Measurements from ENCODE around the gene CAPS. TPM values are rescaled to one million over a fixed set of nuclear protein-coding genes. Genes with fewer than 3 reads are reported as not detected.

Gene CAPS
- total and polyA plus RNA-seq, 2 experiments from 2014 or later: 15.5 to 17.8 TPM

DNA sequence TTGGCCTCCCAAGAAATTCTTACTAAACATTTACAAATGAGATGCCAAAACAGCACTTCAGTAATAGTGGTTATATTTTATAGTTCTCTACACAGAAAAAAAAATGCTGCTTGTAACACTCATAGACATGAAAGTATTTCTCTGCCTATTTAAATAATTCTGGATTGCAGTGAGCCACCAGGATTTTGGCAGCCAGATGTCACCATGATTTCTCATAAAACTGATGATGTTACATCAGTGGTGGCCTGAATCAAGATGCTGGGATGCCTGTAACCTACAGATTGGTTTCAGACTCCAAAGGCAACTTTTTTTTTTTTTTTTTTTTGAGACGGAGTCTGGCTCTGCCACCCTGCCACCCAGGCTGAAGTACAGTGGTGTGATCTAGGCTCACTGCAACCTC, 2.7 kb upstream of the CAPS start:
- Histone ChIP-seq H3K9me2 (replicated peaks; ENCODE audit: insufficient read depth) (no peaks in the 10 kb centered on the region), H3K27me3 (no peaks in the 10 kb centered on the region), H3K4me1 (ENCODE audit: insufficient read depth) (peaks cover 28% of the 10 kb centered on the region), H3K27ac (no peak overlapping the region), H4K20me1 (ENCODE audit: insufficient read depth, poor library complexity, severe bottlenecking) (no peaks in the 10 kb centered on the region), H3K4me2 (no peak overlapping the region), H3K4me3 (no peak overlapping the region), H3K9me3 (ENCODE audit: low read depth) (no peaks in the 10 kb centered on the region), H3K36me3 (replicated peaks; ENCODE audit: insufficient read depth, low read depth) (no peaks in the 10 kb centered on the region), H3K79me2 (peaks cover under 1% of the 10 kb centered on the region), H2AFZ (no peak overlapping the region)
- DNase-seq (ENCODE audit: low spot score): no peak
- 100% methylated on average over 1 of the region's 1 CpG for WGBS (ENCODE audit: low lambda C conversion rate, missing lambda C conversion rate)
- TF ChIP-seq EZH2 (IDR thresholded peaks at IDR 0.05; ENCODE audit: borderline replicate concordance) (no peak), EZH2phosphoT487 (IDR thresholded peaks at IDR 0.05; ENCODE audit: low read depth, severe bottlenecking, unreplicated experiment) (no peak)
- TF ChIP-seq, protein P1, sequence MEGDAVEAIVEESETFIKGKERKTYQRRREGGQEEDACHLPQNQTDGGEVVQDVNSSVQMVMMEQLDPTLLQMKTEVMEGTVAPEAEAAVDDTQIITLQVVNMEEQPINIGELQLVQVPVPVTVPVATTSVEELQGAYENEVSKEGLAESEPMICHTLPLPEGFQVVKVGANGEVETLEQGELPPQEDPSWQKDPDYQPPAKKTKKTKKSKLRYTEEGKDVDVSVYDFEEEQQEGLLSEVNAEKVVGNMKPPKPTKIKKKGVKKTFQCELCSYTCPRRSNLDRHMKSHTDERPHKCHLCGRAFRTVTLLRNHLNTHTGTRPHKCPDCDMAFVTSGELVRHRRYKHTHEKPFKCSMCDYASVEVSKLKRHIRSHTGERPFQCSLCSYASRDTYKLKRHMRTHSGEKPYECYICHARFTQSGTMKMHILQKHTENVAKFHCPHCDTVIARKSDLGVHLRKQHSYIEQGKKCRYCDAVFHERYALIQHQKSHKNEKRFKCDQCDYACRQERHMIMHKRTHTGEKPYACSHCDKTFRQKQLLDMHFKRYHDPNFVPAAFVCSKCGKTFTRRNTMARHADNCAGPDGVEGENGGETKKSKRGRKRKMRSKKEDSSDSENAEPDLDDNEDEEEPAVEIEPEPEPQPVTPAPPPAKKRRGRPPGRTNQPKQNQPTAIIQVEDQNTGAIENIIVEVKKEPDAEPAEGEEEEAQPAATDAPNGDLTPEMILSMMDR (IDR thresholded peaks at IDR 0.05; ENCODE audit: poor library complexity): no peak

DNA sequence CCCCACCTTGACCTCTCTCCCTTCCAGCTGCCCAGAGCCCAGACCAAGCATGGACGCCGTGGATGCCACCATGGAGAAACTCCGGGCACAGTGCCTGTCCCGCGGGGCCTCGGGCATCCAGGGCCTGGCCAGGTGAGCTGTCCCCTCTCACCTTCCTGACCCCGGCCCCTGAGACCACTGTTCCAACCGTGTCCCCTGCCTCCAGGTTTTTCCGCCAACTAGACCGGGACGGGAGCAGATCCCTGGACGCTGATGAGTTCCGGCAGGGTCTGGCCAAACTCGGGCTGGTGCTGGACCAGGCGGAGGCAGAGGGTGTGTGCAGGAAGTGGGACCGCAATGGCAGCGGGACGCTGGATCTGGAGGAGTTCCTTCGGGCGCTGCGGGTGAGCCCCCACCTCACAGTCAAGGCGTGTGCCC, 312 bp downstream of the CAPS start:
- no peaks in the 10 kb centered on the region for H3K9me3 ChIP-seq (ENCODE audit: low read depth)
- no peak for DNase-seq (ENCODE audit: low spot score)
- no peaks in the 10 kb centered on the region for H3K9me2 ChIP-seq (replicated peaks; ENCODE audit: insufficient read depth)
- peak overlapping the region; percentile 73 for H3K4me2 ChIP-seq
- no peak for TF ChIP-seq EZH2 (IDR thresholded peaks at IDR 0.05; ENCODE audit: borderline replicate concordance)
- no peak for TF ChIP-seq EZH2phosphoT487 (IDR thresholded peaks at IDR 0.05; ENCODE audit: low read depth, severe bottlenecking, unreplicated experiment)
- TF ChIP-seq, protein P1 (IDR thresholded peaks at IDR 0.05; ENCODE audit: poor library complexity): no peak
- H4K20me1 ChIP-seq (ENCODE audit: insufficient read depth, poor library complexity, severe bottlenecking): no peaks in the 10 kb centered on the region
- H3K27ac ChIP-seq: peak overlapping the region; percentile 90
- H3K27me3 ChIP-seq: no peaks in the 10 kb centered on the region
- H2AFZ ChIP-seq: no peak overlapping the region
- 95% methylated on average over 22 of the region's 22 CpGs for WGBS (ENCODE audit: low lambda C conversion rate, missing lambda C conversion rate)
- H3K36me3 ChIP-seq (replicated peaks; ENCODE audit: insufficient read depth, low read depth): no peaks in the 10 kb centered on the region
- no peak overlapping the region for H3K4me3 ChIP-seq
- no peaks in the 10 kb centered on the region for H3K79me2 ChIP-seq
- peaks cover 30% of the 10 kb centered on the region for H3K4me1 ChIP-seq (ENCODE audit: insufficient read depth)

DNA sequence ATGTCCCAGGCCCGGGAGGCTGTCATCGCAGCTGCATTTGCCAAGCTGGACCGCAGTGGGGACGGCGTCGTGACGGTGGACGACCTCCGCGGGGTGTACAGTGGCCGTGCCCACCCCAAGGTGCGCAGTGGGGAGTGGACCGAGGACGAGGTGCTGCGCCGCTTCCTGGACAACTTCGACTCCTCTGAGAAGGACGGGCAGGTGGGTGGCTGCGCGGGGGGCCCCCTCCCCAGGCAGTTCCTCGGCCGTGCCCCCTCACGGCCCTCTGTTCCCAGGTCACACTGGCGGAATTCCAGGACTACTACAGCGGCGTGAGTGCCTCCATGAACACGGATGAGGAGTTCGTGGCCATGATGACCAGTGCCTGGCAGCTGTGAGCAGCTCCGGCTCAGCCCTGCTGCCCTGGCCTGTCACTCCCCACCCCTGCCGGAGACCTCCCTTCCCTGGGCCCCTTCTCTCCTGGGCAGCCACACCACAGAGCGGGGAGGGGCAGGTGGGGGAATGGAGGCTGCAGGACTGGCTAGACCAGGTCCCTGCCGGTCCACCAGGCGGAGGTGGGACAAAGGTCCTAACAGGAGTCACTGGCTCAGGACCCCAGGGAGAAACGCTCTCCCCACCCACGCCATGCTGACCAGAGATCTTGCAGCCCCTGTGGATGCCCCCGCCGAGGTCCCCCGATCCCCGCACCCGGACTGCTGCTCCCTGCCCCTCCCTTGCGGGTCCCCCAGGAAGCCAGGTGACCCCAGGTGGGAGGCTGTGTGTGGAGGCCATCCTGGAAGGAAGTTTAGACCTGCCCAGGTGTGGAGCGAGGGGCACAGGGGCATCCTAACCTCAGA, 1.1 kb downstream of the CAPS start:
- H3K9me3 ChIP-seq (ENCODE audit: low read depth): no peaks in the 10 kb centered on the region
- peak; percentile 79 for DNase-seq (ENCODE audit: low spot score)
- no peaks in the 10 kb centered on the region for H3K79me2 ChIP-seq
- no peaks in the 10 kb centered on the region for H3K9me2 ChIP-seq (replicated peaks; ENCODE audit: insufficient read depth)
- peaks cover 30% of the 10 kb centered on the region for H3K4me1 ChIP-seq (ENCODE audit: insufficient read depth)
- H3K4me3 ChIP-seq: no peak overlapping the region
- H2AFZ ChIP-seq: no peak overlapping the region
- TF ChIP-seq, protein P1 (IDR thresholded peaks at IDR 0.05; ENCODE audit: poor library complexity): no peak
- TF ChIP-seq EZH2phosphoT487 (IDR thresholded peaks at IDR 0.05; ENCODE audit: low read depth, severe bottlenecking, unreplicated experiment): no peak
- no peak for TF ChIP-seq EZH2 (IDR thresholded peaks at IDR 0.05; ENCODE audit: borderline replicate concordance)
- peak overlapping the region; percentile 73 for H3K4me2 ChIP-seq
- H3K36me3 ChIP-seq (replicated peaks; ENCODE audit: insufficient read depth, low read depth): no peaks in the 10 kb centered on the region
- peak overlapping the region; percentile 90 for H3K27ac ChIP-seq
- H3K27me3 ChIP-seq: no peaks in the 10 kb centered on the region
- WGBS (ENCODE audit: low lambda C conversion rate, missing lambda C conversion rate): 87% methylated on average over 30 of the region's 42 CpGs
- no peaks in the 10 kb centered on the region for H4K20me1 ChIP-seq (ENCODE audit: insufficient read depth, poor library complexity, severe bottlenecking)

All from hepatocyte (in vitro differentiated cells).